NT2/D1 (cell line): ENCODE data around the gene CD81.

ENCODE experiments used
- YY1 ChIP-seq: IDR thresholded peaks from 2 replicates; pipeline ENCODE4 v1.6.1; 2011; ENCODE audit not compliant: insufficient read length, insufficient read depth
- ZNF274 ChIP-seq: IDR thresholded peaks from 2 replicates; pipeline ENCODE4 v1.6.1; 2011; ENCODE audit warnings: mild to moderate bottlenecking, low read depth, low read length

- TF ChIP-seq YY1 (no peak), ZNF274 (no peak)
These were observed 60.4 kb downstream of the CD81 start for GRCh38 chr11:2437516-2437915.
